A673 (cell line): ENCODE results near the gene MDFI. TPM values are rescaled to one million over a fixed set of nuclear protein-coding genes. Genes with fewer than 3 reads are reported as not detected.

Source experiments
- BruUV-seq: library from RNA; stranded (reverse); fragments of 400-500 nt; replicated peaks from 2 replicates; lab custom pipeline; 2021; lab: Mats Ljungman, UMichigan
- CTCF ChIA-PET: fragments of 300-600 bp; sonication (Branson Sonifier 250); formaldehyde crosslinking; loops from one replicate; lab custom pipeline; 2022; ENCODE audit warnings: antibody characterized with exemption; lab: Charles Lee
- POLR2A ChIA-PET: fragments of 300-600 bp; sonication (Branson Sonifier 250); formaldehyde crosslinking; loops from one replicate; lab custom pipeline; 2022; ENCODE audit warnings: antibody characterized with exemption; ENCODE audit not compliant: low non-redundant PET; lab: Charles Lee
- DNase-seq: peaks from one replicate; pipeline ENCODE4 v3.0.0-alpha.2; 2015; ENCODE audit warnings: low spot score
- H3K27ac ChIP-seq: fragments of 200-600 bp; sonication (generic); 2 replicates; pipeline ENCODE4 v1.5.1; 2016; ENCODE audit warnings: mixed run types, low read depth, mild to moderate bottlenecking, mixed read lengths, antibody characterized with exemption, low read length; ENCODE audit not compliant: poor library complexity, severe bottlenecking
- H3K27me3 ChIP-seq: fragments of 200-600 bp; sonication (generic); replicated peaks from 2 replicates; pipeline ENCODE4 v1.6.1; 2017; ENCODE audit warnings: mixed run types, low read depth, mild to moderate bottlenecking, mixed read lengths, antibody characterized with exemption, low read length; ENCODE audit not compliant: insufficient read depth, poor library complexity
- H3K36me3 ChIP-seq: fragments of 200-600 bp; sonication (generic); 2 replicates; pipeline ENCODE4 v1.6.1; 2016; ENCODE audit warnings: mixed run types, mild to moderate bottlenecking, mixed read lengths, antibody characterized with exemption, low read length; ENCODE audit not compliant: insufficient read depth, poor library complexity, severe bottlenecking
- H3K4me1 ChIP-seq: fragments of 200-600 bp; sonication (generic); 2 replicates; pipeline ENCODE4 v1.6.1; 2017; ENCODE audit warnings: mixed run types, mild to moderate bottlenecking, mixed read lengths, antibody characterized with exemption, low read length; ENCODE audit not compliant: insufficient read depth, poor library complexity, severe bottlenecking
- H3K4me3 ChIP-seq: fragments of 200-600 bp; sonication (generic); 2 replicates; pipeline ENCODE4 v1.5.1; 2016; ENCODE audit warnings: low read depth, mixed run types, mild to moderate bottlenecking, mixed read lengths, low read length; ENCODE audit not compliant: poor library complexity, severe bottlenecking
- H3K9me3 ChIP-seq: fragments of 200-600 bp; sonication (generic); 2 replicates; pipeline ENCODE4 v1.6.1; 2016; ENCODE audit warnings: mixed run types, low read depth, mild to moderate bottlenecking, mixed read lengths, antibody characterized with exemption, low read length; ENCODE audit not compliant: poor library complexity, severe bottlenecking
- CTCF ChIP-seq: fragments of 300-800, 200-600 bp; sonication (generic); conservative IDR thresholded peaks from 2 replicates; pipeline ENCODE4 v1.5.1; 2017; ENCODE audit warnings: low read depth, mild to moderate bottlenecking, antibody characterized with exemption, low read length, moderate library complexity, mixed read lengths
- EZH2 ChIP-seq: fragments of 200-600 bp; sonication (generic); IDR thresholded peaks from 2 replicates; pipeline ENCODE4 v1.6.1; 2017; ENCODE audit warnings: borderline replicate concordance, low read depth, mild to moderate bottlenecking, mixed read lengths, antibody characterized with exemption, low read length; ENCODE audit not compliant: poor library complexity, severe bottlenecking
- intact Hi-C: fragments of 100-400 bp; cut with micrococcal nuclease; formaldehyde crosslinking; loops from one replicate; pipeline ENCODE4 v1.10.0; 2022; ENCODE audit not compliant: unreplicated experiment
- total RNA-seq: library from RNA; stranded (reverse); gene quantifications from 2 replicates; pipeline ENCODE4 v1.2.3, GENCODE V29; 2021

The MDFI gene
- total RNA-seq, 1 experiment from 2014 or later: 342 TPM

GRCh38 chr6:41696788-41697187 is 58.5 kb downstream of the MDFI start:
- POLR2A ChIA-PET: no interaction called here
- H3K27me3 ChIP-seq: no peaks in the 10 kb centered on the region
- CTCF ChIA-PET: no interaction called here
- no peak overlapping the region for H3K27ac ChIP-seq
- no peaks in the 10 kb centered on the region for H3K36me3 ChIP-seq
- no TSS peak for BruUV-seq
- DNase-seq: peak; percentile 59
- H3K4me3 ChIP-seq: no peak overlapping the region
- intact Hi-C loops: no loop called here
- H3K4me1 ChIP-seq: peaks cover 17% of the 10 kb centered on the region
- TF ChIP-seq CTCF: no peak
- no peak for TF ChIP-seq EZH2
- H3K9me3 ChIP-seq: no peaks in the 10 kb centered on the region

GRCh38 chr6:41697861-41698781 is 59.9 kb downstream of the MDFI start:
- CTCF ChIA-PET: no interaction called here
- no peaks in the 10 kb centered on the region for H3K27me3 ChIP-seq
- POLR2A ChIA-PET: no interaction called here
- H3K4me3 ChIP-seq: no peak overlapping the region
- intact Hi-C loops: no loop called here
- no peaks in the 10 kb centered on the region for H3K36me3 ChIP-seq
- no TSS peak for BruUV-seq
- no peaks in the 10 kb centered on the region for H3K9me3 ChIP-seq
- no peak overlapping the region for H3K27ac ChIP-seq
- no peak for DNase-seq
- TF ChIP-seq CTCF (no peak), EZH2 (no peak)
- peaks cover 17% of the 10 kb centered on the region for H3K4me1 ChIP-seq

GRCh38 chr6:41699063-41699462 is 60.8 kb downstream of the MDFI start:
- H3K9me3 ChIP-seq: no peaks in the 10 kb centered on the region
- no peak for DNase-seq
- intact Hi-C loops: no loop called here
- TF ChIP-seq CTCF: no peak
- TF ChIP-seq EZH2: no peak
- POLR2A ChIA-PET: no interaction called here
- no peaks in the 10 kb centered on the region for H3K27me3 ChIP-seq
- H3K36me3 ChIP-seq: no peaks in the 10 kb centered on the region
- CTCF ChIA-PET: no interaction called here
- no peak overlapping the region for H3K27ac ChIP-seq
- H3K4me3 ChIP-seq: no peak overlapping the region
- H3K4me1 ChIP-seq: peaks cover 17% of the 10 kb centered on the region
- no TSS peak for BruUV-seq
